CD4-positive, alpha-beta T cell treated with Interleukin-17A for 4 hours (primary cell): ENCODE measurements around the gene PFKL.

Source experiments
- DNase-seq: peaks from one replicate; pipeline ENCODE4 v3.0.0-alpha.2; 2020; ENCODE audit warnings: mixed read lengths

Gene PFKL

DNA sequence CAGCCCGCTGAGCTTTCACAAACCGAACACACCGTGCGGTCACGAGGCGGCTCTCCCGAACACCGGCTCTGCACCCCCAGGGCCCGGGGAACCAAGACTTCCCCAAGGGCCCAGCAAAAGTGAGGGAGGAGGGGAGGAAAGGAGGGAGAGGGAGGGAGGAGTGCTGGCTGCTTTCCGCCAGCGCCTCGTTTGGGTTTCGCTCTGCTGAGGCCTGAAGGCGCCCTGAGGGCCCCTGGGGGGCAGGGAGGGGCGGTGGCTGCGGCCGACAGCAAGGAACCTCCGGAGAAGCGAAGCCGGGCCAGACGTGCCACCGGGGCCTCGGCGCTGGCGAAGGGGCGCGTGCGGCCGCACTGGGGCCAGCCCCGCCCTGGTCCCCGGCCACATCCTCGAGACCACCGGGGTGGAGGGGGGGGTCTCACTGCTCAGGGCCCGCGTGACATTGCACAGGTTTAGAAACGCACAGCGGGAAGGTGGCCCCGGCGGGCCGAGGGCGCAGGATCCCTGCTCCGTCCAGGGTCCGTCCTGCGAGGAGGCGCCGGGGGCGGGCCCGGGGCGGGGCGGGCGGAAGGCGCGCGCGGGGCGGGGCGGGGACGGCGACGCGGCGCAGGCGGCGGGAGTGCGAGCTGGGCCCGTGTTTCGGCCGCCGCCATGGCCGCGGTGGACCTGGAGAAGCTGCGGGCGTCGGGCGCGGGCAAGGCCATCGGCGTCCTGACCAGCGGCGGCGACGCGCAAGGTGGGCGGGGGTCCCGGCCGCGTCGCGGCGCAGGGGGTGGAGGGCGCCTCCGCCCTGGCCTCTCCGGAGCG is at the start of gene PFKL:
Gene PFKL, plus strand, starts transcription at position 596 of the 804 bp plus-strand sequence. Its CDS starts 53 bp downstream, at position 649.
- peak; percentile 73 for DNase-seq

DNA sequence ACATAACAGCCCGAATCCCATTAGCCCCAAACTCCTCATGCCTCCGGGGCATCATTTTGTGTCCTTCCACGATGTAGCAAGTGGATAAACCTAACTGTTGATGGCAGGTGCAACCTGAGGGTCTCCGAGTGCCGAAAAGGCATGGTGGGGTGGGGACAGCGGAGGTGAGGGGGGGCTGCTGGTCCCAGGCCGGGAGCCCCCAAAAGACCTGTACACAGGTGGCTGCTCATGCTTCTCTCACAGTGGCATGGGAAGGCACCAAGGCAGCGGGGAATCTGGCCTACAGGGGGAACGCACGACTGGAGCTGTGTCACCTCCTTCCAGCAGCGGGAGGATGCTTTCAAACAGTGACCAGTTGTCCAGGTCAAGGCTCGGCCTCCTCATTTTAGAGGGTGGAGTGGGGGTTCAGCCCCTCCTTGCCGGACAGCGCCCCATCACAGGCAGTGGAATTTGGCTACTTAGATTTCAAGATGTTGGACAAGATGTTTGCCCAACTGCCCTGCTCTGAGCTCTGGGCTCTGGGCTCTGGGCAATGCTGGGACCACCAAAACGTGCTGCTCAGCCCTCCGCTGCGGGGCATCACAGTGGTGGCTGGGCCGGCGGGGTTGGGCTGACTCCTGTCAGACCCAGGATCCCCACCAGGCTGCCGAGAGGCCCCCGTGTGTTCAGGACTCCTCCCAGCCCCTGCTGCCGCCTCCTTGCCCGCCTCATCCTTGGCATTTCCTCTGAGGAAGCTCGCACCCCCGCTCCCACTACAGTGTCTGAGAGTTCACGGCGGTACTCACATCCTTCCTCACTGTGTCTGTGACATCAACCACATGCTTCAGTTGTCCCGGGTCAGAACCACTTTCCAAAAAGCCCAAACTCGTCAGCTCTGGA is 45.8 kb upstream of the PFKL start:
- no peak for DNase-seq

DNA sequence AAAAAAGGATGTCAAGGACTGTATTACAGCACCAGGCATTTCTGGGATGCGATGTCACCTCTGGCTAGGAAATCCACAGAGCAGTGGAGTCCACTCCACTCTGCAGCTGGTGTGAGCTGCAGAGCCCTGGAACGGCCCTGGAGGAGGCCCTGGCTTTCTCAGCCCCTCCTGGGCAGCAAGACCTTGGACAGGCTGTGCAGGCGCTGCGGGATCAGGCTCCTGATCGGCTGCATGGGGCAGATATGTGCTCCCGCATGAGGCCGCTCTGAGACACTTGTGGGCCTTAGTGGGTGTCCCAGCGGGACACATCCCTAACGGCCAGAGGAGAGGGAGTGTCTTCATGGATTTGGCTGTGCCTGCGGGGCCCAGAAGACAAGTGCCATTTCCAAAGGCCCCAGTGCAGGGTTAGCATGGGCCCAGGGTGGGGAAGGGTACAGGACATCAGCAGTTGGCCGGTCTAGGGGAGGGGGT is 44.3 kb upstream of the PFKL start:
- DNase-seq: no peak

DNA sequence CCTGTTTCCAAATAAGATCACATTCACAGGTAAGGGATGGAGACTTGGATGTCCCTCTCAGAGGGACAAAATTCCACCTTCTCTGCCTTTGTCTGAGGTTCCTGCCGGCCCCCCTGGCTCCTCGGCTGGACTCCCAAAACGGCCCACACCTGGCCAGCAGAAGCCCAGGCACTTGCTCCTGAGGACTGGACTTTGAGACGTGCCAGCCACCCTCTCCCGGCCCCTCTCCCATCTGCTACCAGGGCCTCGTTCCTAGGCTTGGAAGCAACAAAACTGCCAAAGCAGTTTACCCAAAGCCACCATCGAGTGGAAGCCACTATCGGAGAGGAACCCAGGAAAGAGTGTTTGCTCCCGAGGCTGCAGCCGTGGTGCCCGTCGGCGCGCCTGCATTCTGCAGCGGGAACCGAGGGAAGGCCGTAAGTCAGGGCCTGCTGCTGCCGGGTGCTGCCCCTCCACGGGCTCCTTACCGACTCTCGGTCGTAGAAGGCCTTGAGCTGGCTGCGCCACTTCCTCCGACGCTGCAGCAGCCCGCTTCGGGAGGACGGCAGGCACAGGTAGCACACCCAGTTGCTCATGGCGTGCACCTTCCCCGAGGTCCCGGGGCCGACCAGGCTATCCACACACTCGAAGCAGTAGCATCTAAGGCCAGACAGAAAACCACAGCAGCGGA is 41.7 kb upstream of the PFKL start:
- DNase-seq: no peak

DNA sequence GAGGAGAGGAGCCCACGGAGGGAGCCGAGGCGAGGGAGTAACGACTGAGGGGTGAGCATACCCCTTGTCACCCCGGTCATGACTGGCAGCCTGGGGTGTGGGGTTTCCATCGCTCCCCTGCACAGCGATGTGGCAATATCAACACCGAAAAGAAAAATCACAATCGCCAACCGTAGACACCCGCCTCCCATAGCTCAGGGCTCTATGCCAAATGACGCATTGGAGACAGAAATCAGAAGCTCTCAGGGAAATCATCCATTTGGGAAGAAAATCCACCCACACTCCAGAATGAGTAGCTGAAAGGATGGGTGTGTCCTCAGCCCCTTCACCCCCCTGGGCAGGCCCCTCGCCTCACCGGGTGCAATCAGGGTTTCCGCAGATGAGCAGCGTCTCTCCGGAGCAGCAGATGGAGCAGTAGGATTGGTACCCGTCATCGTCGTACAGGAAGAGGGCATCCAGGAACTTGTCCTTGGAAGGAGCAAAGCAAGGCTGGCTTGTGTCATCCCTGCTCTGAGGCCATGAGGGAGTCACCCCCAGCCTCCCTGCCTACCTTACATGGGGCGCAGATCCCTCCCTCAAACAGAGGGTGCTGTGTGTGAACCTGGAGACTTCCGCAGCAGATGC is 40.7 kb upstream of the PFKL start:
- DNase-seq: no peak

DNA sequence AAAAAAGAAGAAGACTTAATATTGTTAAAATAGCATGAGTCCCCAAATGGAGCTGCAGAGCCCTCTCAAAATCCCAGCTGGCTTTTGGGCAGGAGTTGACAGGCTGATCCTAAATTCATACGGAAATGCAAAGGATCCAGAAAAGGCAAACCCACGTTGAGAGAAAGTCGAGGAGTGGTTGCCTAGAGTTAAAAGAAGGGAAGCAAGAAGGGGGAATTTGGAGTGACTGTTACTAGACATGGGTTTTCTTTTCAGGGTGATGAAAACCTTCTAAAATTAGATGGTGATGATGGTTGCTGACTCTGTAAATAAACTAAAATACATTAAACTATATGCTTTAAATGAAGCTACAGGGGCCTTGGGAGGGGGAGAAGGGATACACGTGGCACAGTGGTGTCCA is 39.8 kb upstream of the PFKL start:
- DNase-seq: no peak

DNA sequence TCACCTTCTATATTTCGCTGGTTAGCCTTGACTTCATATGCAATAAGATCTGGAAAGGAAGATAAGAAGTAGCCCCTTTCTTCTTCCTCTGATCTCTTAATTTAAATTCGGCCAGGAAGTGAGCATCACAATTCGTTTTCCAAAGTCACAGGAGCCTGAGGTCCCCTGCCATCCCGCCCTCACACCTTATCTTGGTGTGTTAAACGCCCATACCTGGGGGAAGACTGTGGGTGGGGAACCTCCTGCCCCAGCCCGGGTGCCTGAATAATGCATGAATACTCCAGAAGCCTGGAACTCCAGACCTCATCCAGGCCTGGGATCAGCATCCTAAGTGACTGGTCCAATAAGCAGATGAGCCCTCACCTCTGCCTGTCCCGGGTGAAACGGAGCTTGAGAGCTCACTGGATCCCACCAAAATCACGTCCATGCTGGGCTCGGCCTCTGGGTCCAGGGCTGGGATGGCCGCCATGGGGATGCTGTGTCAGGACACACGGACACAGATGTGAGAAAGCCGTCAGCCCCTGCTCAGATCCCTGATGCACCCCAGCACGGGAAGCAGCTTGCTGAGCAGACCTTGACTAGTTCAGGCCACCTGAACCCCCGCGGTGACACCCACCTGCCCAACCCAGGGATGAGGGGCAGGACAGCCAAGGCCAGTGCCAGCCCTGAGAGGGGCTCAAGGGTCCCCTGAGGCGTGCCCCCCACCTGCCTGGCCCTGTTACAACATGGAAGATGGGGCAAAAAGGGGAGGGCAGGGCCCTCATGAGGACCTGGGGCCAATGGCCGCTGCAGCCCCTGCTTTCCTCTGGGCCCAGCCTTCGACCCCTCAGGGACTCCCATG is 38.8 kb upstream of the PFKL start:
- DNase-seq: no peak

DNA sequence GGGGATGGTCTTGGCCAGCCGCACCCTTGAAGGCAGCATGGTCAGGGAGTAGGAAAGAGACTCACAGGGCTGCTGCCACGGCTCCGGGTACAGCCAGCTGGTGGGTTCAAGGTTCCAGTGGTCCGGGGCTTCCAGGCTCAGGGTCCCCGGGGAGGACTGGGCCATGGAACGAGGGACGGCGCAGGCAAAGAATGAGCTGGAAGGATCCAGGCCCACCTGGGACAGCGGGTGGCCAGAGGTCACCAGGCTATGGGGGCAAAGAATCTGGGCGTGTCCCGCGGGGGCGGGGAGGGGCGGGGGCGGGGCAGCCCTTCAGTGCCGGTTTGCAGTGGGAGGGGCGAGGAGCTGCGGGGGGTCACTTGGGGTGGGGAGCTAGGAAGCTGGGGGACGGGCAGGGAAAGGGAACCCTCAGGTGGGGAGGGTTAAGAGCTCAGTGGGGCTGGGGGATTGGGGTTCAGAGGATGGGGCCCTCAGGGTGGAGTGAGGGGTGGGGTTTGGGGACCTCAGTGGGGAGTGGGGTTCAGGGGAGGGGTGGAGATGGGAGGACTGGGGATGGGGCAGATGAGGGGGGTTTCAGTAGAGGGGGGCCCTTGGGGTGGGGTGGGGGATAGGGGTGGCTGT is 38.1 kb upstream of the PFKL start, which contains the start of gene DNMT3L:
Gene DNMT3L, minus strand, starts transcription at position 223 of the 621 bp plus-strand sequence. CDS start 638 bp downstream, outside the sequence.
- no peak for DNase-seq

DNA sequence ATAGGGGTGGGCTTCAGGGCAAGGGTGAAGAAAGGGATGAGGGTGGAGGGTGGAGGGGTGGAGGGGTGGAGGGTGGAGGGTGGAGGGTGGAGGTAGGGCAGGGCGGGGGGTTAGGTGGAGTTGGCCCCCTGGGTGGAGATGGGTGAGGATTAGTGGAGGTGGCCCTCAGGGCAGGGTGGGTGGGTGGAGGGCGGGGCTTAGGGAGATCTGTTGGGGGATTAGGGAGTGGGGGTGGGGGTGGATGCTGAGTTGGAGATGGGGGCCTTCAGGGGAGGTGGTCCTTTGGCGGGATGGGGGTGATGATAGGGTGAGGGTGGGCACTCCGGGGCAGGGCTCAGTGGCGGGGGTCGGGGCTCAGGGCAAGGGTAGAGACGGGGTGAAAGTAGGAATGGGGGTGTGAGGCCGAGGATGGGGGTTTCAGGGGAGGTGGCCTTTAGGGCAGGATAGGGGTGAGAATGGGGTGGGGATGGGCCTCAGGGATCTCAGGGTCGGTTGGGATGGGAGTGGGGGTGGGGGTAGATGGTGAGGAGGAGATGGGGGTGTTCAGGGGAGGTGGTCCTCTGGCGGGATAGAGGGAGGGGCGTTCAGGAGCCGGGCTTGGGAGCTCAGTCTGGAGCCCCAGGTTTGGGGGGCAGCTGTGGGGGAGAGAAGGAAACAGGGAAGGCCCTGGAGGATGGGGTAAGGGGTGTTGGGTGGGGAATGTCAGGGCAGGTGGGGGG is 37.4 kb upstream of the PFKL start:
- DNase-seq: no peak

DNA sequence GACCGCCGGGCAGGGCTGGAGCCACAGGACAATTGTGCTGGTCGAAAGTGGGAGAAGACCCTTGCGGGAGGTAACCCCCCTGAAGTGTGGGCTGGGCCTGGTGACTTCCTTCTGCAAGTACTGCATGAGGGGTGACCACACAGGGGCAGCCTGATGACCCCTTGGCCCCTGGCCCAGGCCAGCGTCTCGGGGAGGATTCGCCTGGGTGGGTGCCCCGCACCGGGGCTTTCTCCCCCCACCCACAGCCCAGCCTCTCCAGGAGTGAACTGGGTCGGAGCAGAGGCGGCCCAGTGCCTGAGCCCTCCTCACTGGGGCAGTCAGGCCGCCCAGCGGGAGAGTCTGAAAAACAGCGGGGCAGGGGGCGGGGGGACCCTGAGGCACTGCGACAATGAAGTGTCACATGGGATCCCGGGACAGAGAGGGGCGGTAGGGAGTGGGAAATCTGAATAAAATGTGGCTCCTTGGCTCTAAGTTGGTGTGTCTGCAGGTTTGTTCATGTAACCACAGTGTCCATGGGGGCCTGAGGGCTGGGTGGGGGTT is 36.6 kb upstream of the PFKL start:
- no peak for DNase-seq

DNA sequence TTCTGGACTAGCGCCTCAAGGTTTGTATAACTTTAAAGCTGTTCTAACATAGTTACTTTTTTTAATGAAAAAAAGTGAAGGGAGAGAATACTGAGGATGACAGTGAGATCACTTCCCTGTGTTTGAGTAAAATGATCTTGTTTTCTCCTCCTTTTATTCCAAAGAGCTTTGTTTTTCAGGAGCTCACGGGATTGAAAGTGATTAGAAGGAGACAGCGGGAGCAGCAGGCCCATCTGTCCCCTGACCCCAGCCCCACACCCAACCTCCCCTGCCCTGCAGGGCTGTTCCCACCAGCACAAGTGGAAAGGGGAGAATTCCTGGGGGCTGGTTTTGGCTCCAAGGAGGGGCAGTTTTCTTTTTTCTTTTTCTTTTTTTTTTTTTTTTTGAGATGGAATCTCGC is 36.1 kb upstream of the PFKL start:
- DNase-seq: no peak

DNA sequence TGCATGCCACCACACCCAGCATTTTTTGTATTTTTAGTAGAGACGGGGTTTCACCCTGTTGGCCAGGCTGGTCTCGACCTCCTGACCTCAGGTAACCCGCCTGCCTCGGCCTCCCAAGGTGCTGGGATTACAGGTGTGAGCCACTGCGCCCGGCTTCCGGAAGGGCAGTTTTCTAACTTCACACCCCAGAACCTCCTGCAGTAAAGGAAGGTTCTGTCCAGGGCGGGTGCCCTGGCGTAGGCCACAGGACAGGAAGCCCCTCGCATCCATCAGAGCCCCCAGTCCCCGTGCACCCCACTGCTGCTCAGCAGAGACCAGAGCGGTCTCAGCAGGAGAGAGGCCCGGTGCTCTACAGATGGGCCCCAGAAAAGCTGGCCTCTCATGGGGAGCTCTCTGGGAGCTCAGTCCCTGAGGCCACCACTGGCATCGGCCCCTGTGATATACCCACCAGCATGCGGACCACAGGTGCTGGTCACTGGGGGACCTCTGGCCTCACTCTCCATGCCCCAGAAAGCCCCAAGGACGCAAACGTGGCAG is 34.1 kb upstream of the PFKL start:
- no peak for DNase-seq

DNA sequence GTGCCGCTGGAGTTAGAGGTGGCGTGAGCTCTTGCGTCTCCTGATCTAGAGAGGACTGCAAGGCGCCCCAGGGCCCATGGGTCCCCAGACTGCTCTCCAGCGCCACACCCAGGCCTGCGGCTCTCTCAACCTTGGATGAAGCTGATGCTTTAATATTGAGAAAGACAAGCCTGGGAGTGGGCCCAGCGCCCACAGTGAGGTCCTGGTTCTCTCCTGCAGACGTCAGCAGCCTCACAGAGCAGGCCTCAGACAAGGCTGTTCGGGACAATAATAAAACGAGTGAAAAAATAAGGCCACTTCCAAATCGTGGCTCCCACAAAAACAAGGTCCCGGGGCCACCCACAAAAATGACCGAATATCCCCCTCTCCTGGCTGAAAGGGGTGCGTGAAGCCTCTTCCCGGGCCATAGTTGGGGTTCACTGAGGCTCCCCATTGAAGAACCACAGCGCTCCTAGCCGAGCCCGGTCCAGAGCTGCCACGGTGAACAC is 32.2 kb upstream of the PFKL start:
- peak; percentile 53 for DNase-seq

DNA sequence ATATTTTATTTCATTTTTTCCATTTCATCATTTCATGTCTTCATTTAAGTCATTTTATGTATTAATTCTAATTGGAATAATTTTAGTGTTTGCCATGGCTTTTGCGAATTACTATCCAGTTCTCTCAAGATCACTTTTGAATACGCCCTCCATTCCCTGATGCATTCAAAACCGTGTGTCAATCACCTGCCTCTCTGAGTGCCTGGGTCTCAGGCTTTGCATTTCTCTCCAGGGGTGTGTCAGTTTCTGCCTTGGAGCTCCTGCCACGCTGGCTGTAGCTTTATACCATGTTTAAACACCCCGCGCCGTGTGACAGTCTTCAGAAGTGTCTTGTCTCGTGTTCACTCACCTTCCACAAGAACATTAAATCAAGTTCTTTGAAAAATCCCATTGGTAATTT is 30.8 kb upstream of the PFKL start:
- no peak for DNase-seq

DNA sequence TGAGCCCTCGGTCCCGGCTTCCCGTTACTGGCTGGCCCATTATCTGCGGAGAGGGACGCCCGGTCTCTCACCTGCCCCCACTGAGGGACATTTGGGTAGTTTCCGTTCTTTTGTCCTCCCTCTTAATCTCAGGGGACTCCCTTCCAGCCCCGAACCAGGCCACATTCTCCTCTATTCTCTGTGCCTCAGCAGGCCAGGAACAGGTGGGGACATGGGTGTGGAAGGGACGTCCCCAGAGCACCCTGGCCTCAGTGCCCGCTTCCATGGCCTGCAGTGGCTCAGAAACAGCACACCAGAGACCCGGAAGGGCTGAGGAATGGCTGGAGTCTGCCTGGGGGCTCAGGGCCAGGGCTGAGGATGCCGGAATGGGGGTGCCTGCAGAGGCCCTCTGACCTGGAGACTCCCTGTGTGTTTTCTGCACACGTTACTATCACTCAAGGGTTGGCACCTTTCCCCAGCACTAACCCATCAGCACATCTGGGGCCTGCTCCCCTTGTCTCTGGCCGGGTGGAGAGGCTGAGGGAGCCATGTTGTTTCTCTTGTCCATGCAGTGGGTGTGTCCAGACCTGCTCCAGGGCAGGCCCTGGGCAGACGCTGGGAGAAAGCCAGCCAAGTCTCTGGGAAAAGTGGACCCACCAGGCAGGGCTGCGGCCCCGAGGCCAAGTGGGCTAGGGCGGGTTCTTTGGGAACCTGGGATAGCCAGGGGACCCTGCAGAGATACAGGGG is 28.1 kb upstream of the PFKL start:
- DNase-seq: no peak

DNA sequence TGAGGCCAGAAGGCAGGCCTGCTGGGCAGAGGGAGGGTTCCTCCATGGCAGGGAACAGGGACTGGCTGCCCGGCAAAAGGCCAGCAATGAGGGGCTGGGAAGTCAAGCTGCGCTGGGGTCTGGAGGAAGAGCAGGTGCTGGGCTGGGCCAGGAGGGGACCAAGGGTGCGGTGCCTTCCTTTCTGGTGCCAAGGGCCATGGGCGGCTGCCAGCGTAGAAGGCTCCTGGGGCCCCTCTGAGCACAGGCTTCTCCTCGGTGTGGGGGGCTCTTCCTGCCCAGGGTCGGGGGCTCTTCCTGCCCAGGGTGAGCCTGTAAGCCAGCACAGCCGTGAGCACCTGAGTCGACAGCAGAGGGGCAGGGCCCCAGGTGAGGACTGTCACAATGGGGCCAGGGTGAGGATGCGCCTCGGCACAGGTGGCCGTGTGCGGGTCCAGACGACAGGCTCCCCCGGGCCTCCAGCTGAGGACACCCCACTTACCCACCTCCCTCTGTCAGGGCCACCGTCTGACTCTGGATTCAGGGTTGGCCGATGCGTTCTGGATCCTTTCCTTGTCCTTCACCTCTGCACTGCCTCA is 27.5 kb upstream of the PFKL start:
- DNase-seq: no peak

DNA sequence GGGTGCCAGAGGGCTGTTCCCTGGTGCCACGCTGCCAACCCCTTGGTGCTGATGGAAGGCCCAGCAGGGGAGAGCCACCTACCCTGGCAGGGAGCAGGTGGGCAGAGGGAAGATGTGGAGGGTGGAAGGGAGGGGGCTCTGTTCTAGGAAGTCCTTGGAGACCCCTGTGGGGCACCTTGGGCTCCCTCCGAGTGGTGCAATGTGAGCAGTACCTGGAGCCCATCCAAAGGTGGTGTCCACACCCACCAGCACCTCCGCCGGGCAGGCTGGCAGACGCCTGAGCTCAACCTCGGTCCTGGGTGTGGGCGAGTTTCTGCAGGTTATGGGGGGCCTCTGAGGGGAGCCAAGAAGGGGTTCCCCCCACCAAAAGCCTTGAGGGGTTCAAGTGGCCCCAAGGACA is 26.8 kb upstream of the PFKL start:
- DNase-seq: no peak

DNA sequence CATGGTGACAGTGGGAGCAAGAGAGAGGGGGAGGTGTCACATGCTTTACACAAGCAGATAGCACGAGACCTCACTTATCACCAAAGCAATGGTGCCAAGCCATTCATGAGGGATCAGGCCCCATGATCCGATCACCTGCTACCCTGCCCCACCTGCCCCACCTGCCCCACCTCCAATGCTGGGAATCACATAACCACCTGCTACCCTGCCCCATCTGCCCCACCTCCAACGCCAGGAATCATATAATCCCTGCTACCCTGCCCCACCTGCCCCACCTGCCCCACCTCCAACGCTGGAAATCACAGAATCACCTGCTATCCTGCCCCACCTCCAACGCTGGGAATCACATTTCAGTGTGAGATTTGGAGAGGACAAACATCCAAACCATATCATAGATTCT is 24.8 kb upstream of the PFKL start:
- DNase-seq: no peak
